HEK293 (cell line): ENCODE measurements around the gene TTLL7.

Source experiments
- CTCF ChIA-PET: fragments of 350-600 bp; formaldehyde crosslinking; extraction: SDS; loops from one replicate; lab custom pipeline; 2021; ENCODE audit warnings: antibody characterized with exemption; lab: Yijun Ruan, JAX
- POLR2A ChIA-PET: fragments of 300-600 bp; formaldehyde crosslinking; extraction: SDS; loops from one replicate; lab custom pipeline; 2020; ENCODE audit warnings: antibody characterized with exemption, inconsistent platforms; lab: Yijun Ruan, JAX
- H3K27ac ChIP-seq: fragments of 200-500 bp; sonication (Bioruptor generic); 2 replicates; pipeline ENCODE4 v1.5.1; 2014; ENCODE audit warnings: low read depth, low read length, control low read depth, inconsistent platforms; ENCODE audit errors: extremely low read depth
- H3K36me3 ChIP-seq, 2 experiments: fragments of 200-500 bp in 1 of 2; sonication (Bioruptor generic) in 1 of 2; 1 replicate in 1 of 2; 2 replicates in 1 of 2; pipeline ENCODE4 v1.5.1; 2014 to 2017; ENCODE audit warnings: inconsistent platforms in 2 of 2, low read length in 2 of 2; ENCODE audit not compliant: control insufficient read depth in 2 of 2, insufficient read depth in 1 of 2
- H3K4me1 ChIP-seq: fragments of 200-500 bp; sonication (Bioruptor generic); 2 replicates; pipeline ENCODE4 v1.5.1; 2014; ENCODE audit warnings: mild to moderate bottlenecking, low read length, inconsistent platforms; ENCODE audit not compliant: control insufficient read depth, insufficient read depth
- H3K4me3 ChIP-seq: 2 replicates; pipeline ENCODE4 v1.5.1; 2011; ENCODE audit warnings: low read depth, mild to moderate bottlenecking, control low read depth, low read length, moderate library complexity
- H3K9me3 ChIP-seq: fragments of 200-500 bp; sonication (Bioruptor generic); 2 replicates; pipeline ENCODE4 v1.5.1; 2014; ENCODE audit warnings: low read depth, low read length, inconsistent platforms; ENCODE audit not compliant: control insufficient read depth, insufficient read depth
- AEBP2 ChIP-seq: fragments of 450-650 bp; formaldehyde crosslinking; IDR thresholded peaks from 2 replicates; pipeline ENCODE4 v1.5.1; 2016; ENCODE audit warnings: missing biosample characterization, missing genetic modification characterization, borderline replicate concordance
- ATF2 ChIP-seq: fragments of 450-650 bp; formaldehyde crosslinking; IDR thresholded peaks from 2 replicates; pipeline ENCODE4 v1.5.1; 2016; ENCODE audit warnings: missing biosample characterization, missing genetic modification characterization, low read depth
- GLI2 ChIP-seq: fragments of 450-650 bp; formaldehyde crosslinking; IDR thresholded peaks from 2 replicates; pipeline ENCODE4; 2017; ENCODE audit warnings: missing biosample characterization, missing genetic modification characterization, low read depth, borderline replicate concordance
- KLF1 ChIP-seq: fragments of 450-650 bp; formaldehyde crosslinking; IDR thresholded peaks from 2 replicates; pipeline ENCODE4 v1.5.1; 2016; ENCODE audit warnings: missing biosample characterization, missing genetic modification characterization
- REPIN1 ChIP-seq: fragments of 450-650 bp; formaldehyde crosslinking; IDR thresholded peaks from 2 replicates; pipeline ENCODE4 v1.5.1; 2017; ENCODE audit warnings: missing biosample characterization, missing genetic modification characterization, low read depth
- SETDB1 ChIP-seq: IDR thresholded peaks from one replicate; pipeline ENCODE4 v1.6.1; 2017; ENCODE audit warnings: mild to moderate bottlenecking, low read length, moderate library complexity, mixed read lengths; ENCODE audit not compliant: insufficient read length
- WT1 ChIP-seq: fragments of 450-650 bp; formaldehyde crosslinking; IDR thresholded peaks from 2 replicates; pipeline ENCODE4 v1.5.1; 2016; ENCODE audit warnings: missing biosample characterization, missing genetic modification characterization
- ZBTB6 ChIP-seq: fragments of 450-650 bp; formaldehyde crosslinking; IDR thresholded peaks from 2 replicates; pipeline ENCODE4 v1.5.1; 2017; ENCODE audit warnings: missing biosample characterization, missing genetic modification characterization
- ZBTB8A ChIP-seq: fragments of 450-650 bp; formaldehyde crosslinking; IDR thresholded peaks from 2 replicates; pipeline ENCODE4 v1.5.1; 2016; ENCODE audit warnings: missing biosample characterization, missing genetic modification characterization
- ZFHX2 ChIP-seq: fragments of 450-650 bp; formaldehyde crosslinking; conservative IDR thresholded peaks from 2 replicates; pipeline ENCODE4 v1.5.1; 2016; ENCODE audit warnings: missing biosample characterization, missing genetic modification characterization
- ZNF10 ChIP-seq: fragments of 450-650 bp; formaldehyde crosslinking; IDR thresholded peaks from 2 replicates; pipeline ENCODE4 v1.5.1; 2017; ENCODE audit warnings: missing biosample characterization, missing genetic modification characterization
- ZNF121 ChIP-seq: fragments of 450-650 bp; formaldehyde crosslinking; IDR thresholded peaks from 2 replicates; pipeline ENCODE4 v1.5.1; 2016; ENCODE audit warnings: missing biosample characterization, missing genetic modification characterization
- ZNF140 ChIP-seq: fragments of 450-650 bp; formaldehyde crosslinking; IDR thresholded peaks from 2 replicates; pipeline ENCODE4 v1.5.1; 2016; ENCODE audit warnings: missing biosample characterization, missing genetic modification characterization
- ZNF184 ChIP-seq: fragments of 450-650 bp; IDR thresholded peaks from 2 replicates; pipeline ENCODE4 v1.5.1; 2018; ENCODE audit warnings: missing biosample characterization, mild to moderate bottlenecking, missing genetic modification characterization
- ZNF266 ChIP-seq: fragments of 450-650 bp; formaldehyde crosslinking; IDR thresholded peaks from 2 replicates; pipeline ENCODE4 v1.5.1; 2016; ENCODE audit warnings: missing biosample characterization, missing genetic modification characterization, low read depth
- ZNF302 ChIP-seq: fragments of 450-650 bp; formaldehyde crosslinking; IDR thresholded peaks from 2 replicates; pipeline ENCODE4 v1.5.1; 2016; ENCODE audit warnings: missing biosample characterization, missing genetic modification characterization, low read depth
- ZNF335 ChIP-seq: fragments of 450-650 bp; formaldehyde crosslinking; conservative IDR thresholded peaks from 2 replicates; pipeline ENCODE4 v1.5.1; 2016; ENCODE audit warnings: missing biosample characterization, missing genetic modification characterization
- ZNF404 ChIP-seq: fragments of 450-650 bp; formaldehyde crosslinking; IDR thresholded peaks from 2 replicates; pipeline ENCODE4 v1.5.1; 2017; ENCODE audit warnings: missing biosample characterization, missing genetic modification characterization
- ZNF426 ChIP-seq: fragments of 450-650 bp; formaldehyde crosslinking; IDR thresholded peaks from 2 replicates; pipeline ENCODE4 v1.5.1; 2017; ENCODE audit warnings: missing biosample characterization, missing genetic modification characterization, mild to moderate bottlenecking, inconsistent platforms, moderate library complexity
- ZNF488 ChIP-seq: fragments of 450-650 bp; formaldehyde crosslinking; IDR thresholded peaks from 2 replicates; pipeline ENCODE4 v1.5.1; 2016; ENCODE audit warnings: missing biosample characterization, missing genetic modification characterization
- ZNF521 ChIP-seq: fragments of 450-650 bp; formaldehyde crosslinking; IDR thresholded peaks from 2 replicates; pipeline ENCODE4 v1.5.1; 2017; ENCODE audit warnings: missing biosample characterization, mild to moderate bottlenecking, missing genetic modification characterization
- ZNF624 ChIP-seq: fragments of 450-650 bp; formaldehyde crosslinking; IDR thresholded peaks from 2 replicates; pipeline ENCODE4 v1.5.1; 2017; ENCODE audit warnings: missing biosample characterization, missing genetic modification characterization
- ZNF707 ChIP-seq: fragments of 450-650 bp; formaldehyde crosslinking; IDR thresholded peaks from 2 replicates; pipeline ENCODE4 v1.5.1; 2016; ENCODE audit warnings: missing biosample characterization, missing genetic modification characterization
- ZNF76 ChIP-seq: fragments of 450-650 bp; formaldehyde crosslinking; IDR thresholded peaks from 2 replicates; pipeline ENCODE4; 2016; ENCODE audit warnings: low read depth, missing biosample characterization, missing genetic modification characterization, borderline replicate concordance

Gene TTLL7

GRCh38 chr1:83996621-83997020, 2.3 kb downstream of the TTLL7 start (continued):
- TF ChIP-seq AEBP2 (tag by site-specific recombination): no peak
- no peak for TF ChIP-seq ZNF335 (tag by site-specific recombination)
- TF ChIP-seq, all 188 proteins: peak for 1

- no peaks in the 10 kb centered on the region for H3K36me3 ChIP-seq
- no peak for TF ChIP-seq ZBTB8A (tag by site-specific recombination)
- TF ChIP-seq ZNF10 (tag by site-specific recombination): no peak
- TF ChIP-seq ZBTB6 (tag by site-specific recombination): no peak
- TF ChIP-seq, all 188 proteins: peak for 0
- H3K9me3 ChIP-seq: no peaks in the 10 kb centered on the region
- H3K4me3 ChIP-seq: no peak overlapping the region
- H3K4me1 ChIP-seq: no peaks in the 10 kb centered on the region
- CTCF ChIA-PET: no interaction called here
- POLR2A ChIA-PET: no interaction called here
- no peak overlapping the region for H3K27ac ChIP-seq
These were observed 2.7 kb downstream of the TTLL7 start for GRCh38 chr1:83996191-83996590.

- H3K27ac ChIP-seq: no peak overlapping the region
- H3K9me3 ChIP-seq: no peaks in the 10 kb centered on the region
- H3K36me3 ChIP-seq: no peaks in the 10 kb centered on the region
- POLR2A ChIA-PET: no interaction called here
- TF ChIP-seq ZFHX2 (no peak), ATF2 (tag by site-specific recombination) (peak; percentile 90)
- no peaks in the 10 kb centered on the region for H3K4me1 ChIP-seq
- H3K4me3 ChIP-seq: no peak overlapping the region
- CTCF ChIA-PET: no interaction called here
These were observed 3.3 kb downstream of the TTLL7 start for GRCh38 chr1:83995649-83996048.

- no peak overlapping the region for H3K27ac ChIP-seq
- no peaks in the 10 kb centered on the region for H3K36me3 ChIP-seq
- TF ChIP-seq ZNF184 (tag by site-specific recombination) (no peak), GLI2 (tag by site-specific recombination) (no peak), WT1 (no peak), SETDB1 (no peak), KLF1 (no peak), REPIN1 (tag by site-specific recombination) (no peak), ZNF624 (tag by site-specific recombination) (no peak), ZBTB6 (tag by site-specific recombination) (no peak), ZNF121 (tag by site-specific recombination) (no peak), ZNF140 (tag by site-specific recombination) (no peak), ZNF488 (tag by site-specific recombination) (no peak), ZNF266 (tag by site-specific recombination) (no peak), ZNF404 (tag by site-specific recombination) (no peak), ZNF302 (no peak), ZNF426 (tag by site-specific recombination) (no peak), ZNF521 (tag by site-specific recombination) (no peak), ZNF76 (tag by site-specific recombination) (no peak), ZNF707 (tag by site-specific recombination) (no peak)
- POLR2A ChIA-PET: no interaction called here
- H3K4me3 ChIP-seq: no peak overlapping the region
- no peaks in the 10 kb centered on the region for H3K9me3 ChIP-seq
- CTCF ChIA-PET: no interaction called here
- H3K4me1 ChIP-seq: no peaks in the 10 kb centered on the region
These were observed 4.8 kb downstream of the TTLL7 start for GRCh38 chr1:83994111-83994510.
